ENCODE results near the gene FKRP. TPM values are rescaled to one million over a fixed set of nuclear protein-coding genes. Genes with fewer than 3 reads are reported as not detected.

FKRP gene
- total RNA-seq, 3 donors from 2014 or later (not counting 1 experiment from before 2014, with no cell fraction given) = 19.1 to 23.3 (median 19.8) TPM

DNA sequence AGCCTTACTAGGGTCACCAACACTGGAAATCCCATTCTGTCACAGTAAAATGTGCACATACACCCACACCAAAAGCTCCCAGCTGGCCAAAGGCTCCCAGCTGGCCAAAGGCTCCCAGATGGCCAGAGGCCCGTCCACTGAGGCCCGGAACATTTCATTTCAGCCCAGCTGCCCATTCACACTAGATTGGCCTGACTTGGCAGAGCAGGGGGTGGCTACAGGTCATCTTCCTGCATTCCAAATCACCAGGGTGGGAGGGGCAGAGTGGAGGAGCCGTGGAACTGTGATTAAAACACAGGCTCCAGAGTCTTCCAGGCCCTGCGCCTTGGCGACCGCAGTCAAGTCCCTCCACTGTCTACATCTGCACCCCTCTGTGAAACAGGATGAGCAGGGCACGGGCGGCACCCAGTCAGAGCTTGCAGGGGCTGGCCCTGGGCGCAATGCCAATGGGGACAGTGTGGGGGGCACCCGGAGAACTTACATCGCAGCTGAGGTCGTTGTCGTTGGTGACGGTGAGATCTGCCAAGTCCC, 18.8 kb upstream of the FKRP start:
- no peak overlapping the region for H3K4me3 ChIP-seq (ENCODE audit: low read length)
- ATAC-seq (no peak), DNase-seq (no peak)
- peaks cover 26 to 55% of the 10 kb centered on the region in 2 donors for H3K4me1 Mint-ChIP-seq
- no peaks in the 10 kb centered on the region for H3K9me3 ChIP-seq (ENCODE audit: control insufficient read depth, insufficient read depth, low read length)
- TF ChIP-seq, protein P1, sequence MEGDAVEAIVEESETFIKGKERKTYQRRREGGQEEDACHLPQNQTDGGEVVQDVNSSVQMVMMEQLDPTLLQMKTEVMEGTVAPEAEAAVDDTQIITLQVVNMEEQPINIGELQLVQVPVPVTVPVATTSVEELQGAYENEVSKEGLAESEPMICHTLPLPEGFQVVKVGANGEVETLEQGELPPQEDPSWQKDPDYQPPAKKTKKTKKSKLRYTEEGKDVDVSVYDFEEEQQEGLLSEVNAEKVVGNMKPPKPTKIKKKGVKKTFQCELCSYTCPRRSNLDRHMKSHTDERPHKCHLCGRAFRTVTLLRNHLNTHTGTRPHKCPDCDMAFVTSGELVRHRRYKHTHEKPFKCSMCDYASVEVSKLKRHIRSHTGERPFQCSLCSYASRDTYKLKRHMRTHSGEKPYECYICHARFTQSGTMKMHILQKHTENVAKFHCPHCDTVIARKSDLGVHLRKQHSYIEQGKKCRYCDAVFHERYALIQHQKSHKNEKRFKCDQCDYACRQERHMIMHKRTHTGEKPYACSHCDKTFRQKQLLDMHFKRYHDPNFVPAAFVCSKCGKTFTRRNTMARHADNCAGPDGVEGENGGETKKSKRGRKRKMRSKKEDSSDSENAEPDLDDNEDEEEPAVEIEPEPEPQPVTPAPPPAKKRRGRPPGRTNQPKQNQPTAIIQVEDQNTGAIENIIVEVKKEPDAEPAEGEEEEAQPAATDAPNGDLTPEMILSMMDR (IDR thresholded peaks at IDR 0.05) = no peak
- no peak overlapping the region for H3K27ac ChIP-seq (ENCODE audit: low read length)
- H3K27me3 ChIP-seq (ENCODE audit: control insufficient read depth, insufficient read depth, low read length) = no peaks in the 10 kb centered on the region
- peaks cover 72% of the 10 kb centered on the region for H3K36me3 ChIP-seq (ENCODE audit: control insufficient read depth, insufficient read depth, low read length)
- H3K36me3 Mint-ChIP-seq = no peaks in the 10 kb centered on the region
- 97% methylated on average over 14 of the region's 14 CpGs for WGBS (ENCODE audit: insufficient coverage)
- no peaks in the 10 kb centered on the region for H3K27me3 Mint-ChIP-seq (ENCODE audit: low read depth in 2 of 2)
- no peaks in the 10 kb centered on the region for H3K9me3 Mint-ChIP-seq
- intact Hi-C loops (cut with micrococcal nuclease) = no loop called here
- H3K4me1 ChIP-seq (ENCODE audit: control insufficient read depth, insufficient read depth, low read length) = peaks cover 43% of the 10 kb centered on the region
- no peak overlapping the region for H3K27ac Mint-ChIP-seq
- no peak overlapping the region for H3K4me3 Mint-ChIP-seq

DNA sequence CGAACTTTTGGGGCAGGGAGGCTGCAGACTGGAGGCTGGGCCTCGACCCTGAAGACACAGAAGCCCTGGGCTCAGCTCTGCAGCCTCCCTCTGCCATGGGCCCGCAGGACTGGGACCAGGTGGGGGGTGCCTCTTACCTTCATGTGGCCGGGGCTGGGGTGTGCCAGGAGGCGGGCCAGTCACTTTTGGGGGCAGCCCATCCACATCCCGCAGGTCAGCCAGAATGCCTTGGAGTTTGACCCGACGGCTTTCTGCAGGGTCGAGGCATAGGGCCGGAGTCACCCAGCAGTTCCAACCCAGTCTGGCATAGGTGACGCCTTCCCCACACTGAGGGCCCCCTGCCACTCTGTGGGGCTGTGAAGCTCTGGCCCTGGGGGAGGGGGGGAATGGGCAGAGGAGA, 18.1 kb upstream of the FKRP start:
- H3K4me1 ChIP-seq (ENCODE audit: control insufficient read depth, insufficient read depth, low read length) = peaks cover 43% of the 10 kb centered on the region
- no peak for ATAC-seq
- no peak overlapping the region for H3K27ac ChIP-seq (ENCODE audit: low read length)

DNA sequence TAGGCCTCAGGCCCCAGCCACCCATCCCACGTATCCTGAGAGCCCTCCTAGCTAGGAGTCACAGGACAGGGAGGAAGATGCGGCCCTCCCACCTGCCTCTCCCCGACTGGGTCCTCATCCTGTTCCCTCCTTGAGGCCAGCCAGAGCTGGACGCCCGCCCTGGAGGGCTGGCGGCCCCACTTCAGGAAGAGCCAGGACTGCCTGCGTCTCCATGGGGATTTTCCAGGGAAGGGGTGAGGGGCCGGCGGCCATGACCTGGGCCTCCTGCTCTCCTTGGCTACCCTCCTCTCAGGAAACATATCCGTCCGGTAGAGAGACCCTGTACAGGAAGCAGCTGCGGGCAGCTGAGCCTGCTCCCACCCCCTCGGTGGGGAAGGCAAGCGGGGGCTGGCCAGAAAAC, 17.6 kb upstream of the FKRP start:
- no peaks in the 10 kb centered on the region for H3K9me3 Mint-ChIP-seq
- H3K4me3 Mint-ChIP-seq = no peak overlapping the region
- 73% methylated on average over 14 of the region's 14 CpGs for WGBS (ENCODE audit: insufficient coverage)
- intact Hi-C loops (cut with micrococcal nuclease) = loop anchor here (1.0 kb wide), 2 partner anchors 24 to 114 kb away; no protein-coding TSS in a partner anchor
- TF ChIP-seq, protein P1 (IDR thresholded peaks at IDR 0.05) = no peak
- H3K4me3 ChIP-seq (ENCODE audit: low read length) = no peak overlapping the region
- H3K27ac Mint-ChIP-seq = no peak overlapping the region
- peaks cover 14 to 46% of the 10 kb centered on the region in 2 donors for H3K4me1 Mint-ChIP-seq
- H3K27ac ChIP-seq (ENCODE audit: low read length) = no peak overlapping the region
- no peaks in the 10 kb centered on the region for H3K9me3 ChIP-seq (ENCODE audit: control insufficient read depth, insufficient read depth, low read length)
- peaks cover 42% of the 10 kb centered on the region for H3K4me1 ChIP-seq (ENCODE audit: control insufficient read depth, insufficient read depth, low read length)
- peaks cover 75% of the 10 kb centered on the region for H3K36me3 ChIP-seq (ENCODE audit: control insufficient read depth, insufficient read depth, low read length)
- no peaks in the 10 kb centered on the region for H3K36me3 Mint-ChIP-seq
- H3K27me3 ChIP-seq (ENCODE audit: control insufficient read depth, insufficient read depth, low read length) = no peaks in the 10 kb centered on the region
- no peak for ATAC-seq
- DNase-seq = no peak
- no peaks in the 10 kb centered on the region for H3K27me3 Mint-ChIP-seq (ENCODE audit: low read depth in 2 of 2)

More for the DNA sequence above, 18.1 kb upstream of the FKRP start:
- no peak overlapping the region for H3K4me3 ChIP-seq (ENCODE audit: low read length)
- no peaks in the 10 kb centered on the region for H3K27me3 ChIP-seq (ENCODE audit: control insufficient read depth, insufficient read depth, low read length)
- H3K4me1 Mint-ChIP-seq = peaks cover 19 to 49% of the 10 kb centered on the region in 2 donors
- no peak overlapping the region for H3K4me3 Mint-ChIP-seq
- TF ChIP-seq, protein P1 (IDR thresholded peaks at IDR 0.05) = no peak
- WGBS (ENCODE audit: insufficient coverage) = 96% methylated on average over 11 of the region's 11 CpGs
- no peaks in the 10 kb centered on the region for H3K9me3 ChIP-seq (ENCODE audit: control insufficient read depth, insufficient read depth, low read length)
- H3K9me3 Mint-ChIP-seq = no peaks in the 10 kb centered on the region
- DNase-seq = no peak
- H3K36me3 ChIP-seq (ENCODE audit: control insufficient read depth, insufficient read depth, low read length) = peaks cover 70% of the 10 kb centered on the region
- no peaks in the 10 kb centered on the region for H3K27me3 Mint-ChIP-seq (ENCODE audit: low read depth in 2 of 2)
- no peak overlapping the region for H3K27ac Mint-ChIP-seq
- intact Hi-C loops (cut with micrococcal nuclease) = loop anchor here (1.0 kb wide), 2 partner anchors 23 to 113 kb away; no protein-coding TSS in a partner anchor
- H3K36me3 Mint-ChIP-seq = no peaks in the 10 kb centered on the region
